ENCODE data around the gene SLC7A5.
"Not testable (repeated sequence)": the region's sequence is repeated elsewhere in the genome, so short reads cannot be mapped to it uniquely, and the experiment has no call there.

The SLC7A5 gene

DNA sequence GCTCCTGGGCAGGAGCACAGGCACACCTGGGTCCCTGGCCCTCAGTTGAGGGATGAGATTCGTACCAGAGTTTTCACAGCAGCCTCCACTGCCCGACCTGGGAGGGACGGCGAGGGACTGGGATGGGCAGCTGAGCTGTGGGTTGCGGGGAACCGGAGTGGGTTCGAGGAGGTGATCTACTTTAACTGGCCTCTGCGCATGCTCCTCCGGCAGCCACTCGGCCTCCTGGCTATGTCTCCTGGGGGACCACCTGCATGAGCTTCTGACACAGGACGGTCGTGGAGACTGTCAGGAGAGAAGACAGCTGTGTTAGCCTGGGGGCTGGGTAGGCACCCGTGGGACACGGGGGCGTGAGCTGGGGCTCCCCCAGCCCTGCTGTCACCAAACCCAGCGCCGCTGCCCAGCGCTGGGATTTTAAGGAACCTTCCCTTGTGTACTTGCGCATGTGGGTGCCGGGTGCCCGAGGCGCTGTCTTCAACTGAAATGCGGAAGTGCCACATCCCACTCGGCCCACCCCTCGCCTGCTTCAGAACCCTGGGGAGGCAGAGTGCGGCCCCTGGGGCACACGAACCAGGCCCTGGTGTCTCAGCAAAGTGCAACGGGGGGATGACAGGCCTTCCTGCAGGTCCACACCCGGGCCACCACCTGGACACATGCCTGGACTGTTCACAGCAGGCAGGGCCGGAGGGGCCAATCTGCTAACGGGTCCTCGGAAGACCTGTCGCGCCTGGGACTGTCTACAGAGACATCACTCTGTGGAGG is 36.4 kb downstream of the SLC7A5 start:
- H3K27me3 ChIP-seq (ENCODE audit: control insufficient read depth in 5 of 5, insufficient read depth in 4 of 5, low read length in 5 of 5): no peaks in the 10 kb centered on the region
- H3K4me1 ChIP-seq (ENCODE audit: control insufficient read depth in 5 of 5, insufficient read depth in 5 of 5, low read length in 5 of 5): peaks cover 0 to 6% (median 0%) of the 10 kb centered on the region in 5 donors
- H3K9ac ChIP-seq (ENCODE audit: low read length in 5 of 5): no peak overlapping the region
- H3K27ac ChIP-seq (ENCODE audit: low read depth, low read length): no peak overlapping the region
- peaks cover 0 to 6% (median 0%) of the 10 kb centered on the region in 5 donors for H3K36me3 ChIP-seq (ENCODE audit: control insufficient read depth in 5 of 5, insufficient read depth in 5 of 5, low read length in 5 of 5)
- no peaks in the 10 kb centered on the region for H3K9me3 ChIP-seq (ENCODE audit: control insufficient read depth in 5 of 5, low read length in 5 of 5)
- no peak overlapping the region for H3K4me3 ChIP-seq (ENCODE audit: low read depth in 1 of 5, low read length in 5 of 5)

- Histone ChIP-seq H3K4me1 (ENCODE audit: control insufficient read depth in 5 of 5, insufficient read depth in 5 of 5, low read length in 5 of 5) (peaks cover 0 to 5% (median 0%) of the 10 kb centered on the region in 5 donors), H3K9me3 (ENCODE audit: control insufficient read depth in 5 of 5, low read length in 5 of 5) (no peaks in the 10 kb centered on the region), H3K4me3 (ENCODE audit: low read depth in 1 of 5, low read length in 5 of 5) (no peak overlapping the region), H3K27me3 (ENCODE audit: control insufficient read depth in 5 of 5, insufficient read depth in 4 of 5, low read length in 5 of 5) (no peaks in the 10 kb centered on the region), H3K36me3 (ENCODE audit: control insufficient read depth in 5 of 5, insufficient read depth in 5 of 5, low read length in 5 of 5) (peaks cover 0 to 6% (median 0%) of the 10 kb centered on the region in 5 donors), H3K9ac (ENCODE audit: low read length in 5 of 5) (no peak overlapping the region), H3K27ac (ENCODE audit: low read depth, low read length) (no peak overlapping the region)
Measured at GRCh38 chr16:87832137-87832527, 37.2 kb downstream of the SLC7A5 start.

- no peak overlapping the region for H3K4me3 ChIP-seq (ENCODE audit: low read depth in 1 of 5, low read length in 5 of 5)
- no peak overlapping the region for H3K27ac ChIP-seq (ENCODE audit: low read depth, low read length)
- H3K4me1 ChIP-seq (ENCODE audit: control insufficient read depth in 5 of 5, insufficient read depth in 5 of 5, low read length in 5 of 5): no peaks in the 10 kb centered on the region
- H3K9me3 ChIP-seq (ENCODE audit: control insufficient read depth in 5 of 5, low read length in 5 of 5): no peaks in the 10 kb centered on the region
- no peak overlapping the region for H3K9ac ChIP-seq (ENCODE audit: low read length in 5 of 5)
- H3K36me3 ChIP-seq (ENCODE audit: control insufficient read depth in 5 of 5, insufficient read depth in 5 of 5, low read length in 5 of 5): peaks cover 0 to 6% (median 0%) of the 10 kb centered on the region in 5 donors
- no peaks in the 10 kb centered on the region for H3K27me3 ChIP-seq (ENCODE audit: control insufficient read depth in 5 of 5, insufficient read depth in 4 of 5, low read length in 5 of 5)
Measured at GRCh38 chr16:87831421-87832136, 37.7 kb downstream of the SLC7A5 start.

DNA sequence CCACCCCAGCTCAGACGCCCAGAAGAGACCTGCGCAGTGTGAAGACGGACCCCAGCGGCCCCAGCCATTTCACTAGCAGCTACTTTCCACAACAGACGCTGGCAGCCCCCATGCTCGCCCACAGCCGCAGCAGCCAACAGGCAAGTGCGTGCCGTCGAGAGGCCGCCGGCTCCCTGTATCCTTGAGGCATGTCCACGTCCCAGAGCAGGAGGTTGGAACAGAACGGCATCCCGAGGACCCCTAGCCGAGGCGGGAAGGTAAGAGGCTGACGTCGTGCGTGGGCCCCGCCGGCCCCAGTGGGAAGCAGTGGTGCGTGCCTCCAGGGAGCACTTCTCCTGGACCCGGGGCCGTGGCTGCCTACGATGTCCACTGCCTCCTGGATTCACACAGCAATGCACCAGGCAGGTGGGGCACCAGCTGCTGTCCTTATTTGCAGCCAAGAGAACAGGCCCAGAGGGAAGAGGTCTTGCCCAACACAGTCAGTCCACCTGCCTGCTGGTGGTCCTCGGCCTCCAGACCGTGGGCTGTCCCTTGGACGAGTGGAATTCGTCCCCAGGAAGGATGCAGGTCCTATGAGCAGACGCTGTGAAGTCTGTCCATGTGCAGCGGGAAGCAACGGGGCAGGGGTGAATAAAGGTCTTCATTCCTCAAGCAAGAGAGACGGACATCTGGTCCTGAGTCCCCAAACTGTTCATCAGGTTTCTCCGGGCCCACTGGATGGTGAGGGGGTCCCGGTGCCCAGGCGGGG is 38.5 kb downstream of the SLC7A5 start:
- Histone ChIP-seq H3K27me3 (ENCODE audit: control insufficient read depth in 5 of 5, insufficient read depth in 4 of 5, low read length in 5 of 5) (no peaks in the 10 kb centered on the region), H3K9me3 (ENCODE audit: control insufficient read depth in 5 of 5, low read length in 5 of 5) (no peaks in the 10 kb centered on the region), H3K4me3 (ENCODE audit: low read depth in 1 of 5, low read length in 5 of 5) (no peak overlapping the region), H3K4me1 (ENCODE audit: control insufficient read depth in 5 of 5, insufficient read depth in 5 of 5, low read length in 5 of 5) (no peaks in the 10 kb centered on the region), H3K27ac (ENCODE audit: low read depth, low read length) (no peak overlapping the region), H3K36me3 (ENCODE audit: control insufficient read depth in 5 of 5, insufficient read depth in 5 of 5, low read length in 5 of 5) (peaks cover 0 to 6% (median 0%) of the 10 kb centered on the region in 5 donors), H3K9ac (ENCODE audit: low read length in 5 of 5) (no peak overlapping the region)

GRCh38 chr16:87829988-87830672 is 39.2 kb downstream of the SLC7A5 start:
- Histone ChIP-seq H3K9me3 (ENCODE audit: control insufficient read depth in 5 of 5, low read length in 5 of 5) (no peaks in the 10 kb centered on the region), H3K4me1 (ENCODE audit: control insufficient read depth in 5 of 5, insufficient read depth in 5 of 5, low read length in 5 of 5) (no peaks in the 10 kb centered on the region), H3K27me3 (ENCODE audit: control insufficient read depth in 5 of 5, insufficient read depth in 4 of 5, low read length in 5 of 5) (peaks cover 0 to 5% (median 2%) of the 10 kb centered on the region in 5 donors), H3K27ac (ENCODE audit: low read depth, low read length) (no peak overlapping the region), H3K4me3 (ENCODE audit: low read depth in 1 of 5, low read length in 5 of 5) (no peak overlapping the region), H3K9ac (ENCODE audit: low read length in 5 of 5) (no peak overlapping the region), H3K36me3 (ENCODE audit: control insufficient read depth in 5 of 5, insufficient read depth in 5 of 5, low read length in 5 of 5) (peaks cover 0 to 6% (median 0%) of the 10 kb centered on the region in 5 donors)

DNA sequence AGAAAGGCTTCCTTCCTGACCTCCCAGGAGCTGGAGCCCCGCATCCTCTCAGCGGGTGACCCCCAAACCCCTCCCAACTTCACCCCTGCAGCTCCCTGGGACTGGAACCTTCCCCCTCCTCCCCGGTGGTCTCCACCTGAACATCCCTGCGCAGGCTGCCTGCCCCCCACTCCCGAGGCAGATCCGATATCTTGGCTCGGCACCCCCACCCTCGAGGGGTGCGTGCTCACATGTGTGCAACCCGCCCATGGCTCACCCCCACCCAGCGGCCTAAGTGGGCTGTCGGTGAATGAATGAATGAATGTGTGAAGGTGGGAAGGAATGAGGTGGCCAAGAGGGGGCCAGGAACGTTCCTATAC is 39.7 kb downstream of the SLC7A5 start:
- no peak overlapping the region for H3K27ac ChIP-seq (ENCODE audit: low read depth, low read length)

DNA sequence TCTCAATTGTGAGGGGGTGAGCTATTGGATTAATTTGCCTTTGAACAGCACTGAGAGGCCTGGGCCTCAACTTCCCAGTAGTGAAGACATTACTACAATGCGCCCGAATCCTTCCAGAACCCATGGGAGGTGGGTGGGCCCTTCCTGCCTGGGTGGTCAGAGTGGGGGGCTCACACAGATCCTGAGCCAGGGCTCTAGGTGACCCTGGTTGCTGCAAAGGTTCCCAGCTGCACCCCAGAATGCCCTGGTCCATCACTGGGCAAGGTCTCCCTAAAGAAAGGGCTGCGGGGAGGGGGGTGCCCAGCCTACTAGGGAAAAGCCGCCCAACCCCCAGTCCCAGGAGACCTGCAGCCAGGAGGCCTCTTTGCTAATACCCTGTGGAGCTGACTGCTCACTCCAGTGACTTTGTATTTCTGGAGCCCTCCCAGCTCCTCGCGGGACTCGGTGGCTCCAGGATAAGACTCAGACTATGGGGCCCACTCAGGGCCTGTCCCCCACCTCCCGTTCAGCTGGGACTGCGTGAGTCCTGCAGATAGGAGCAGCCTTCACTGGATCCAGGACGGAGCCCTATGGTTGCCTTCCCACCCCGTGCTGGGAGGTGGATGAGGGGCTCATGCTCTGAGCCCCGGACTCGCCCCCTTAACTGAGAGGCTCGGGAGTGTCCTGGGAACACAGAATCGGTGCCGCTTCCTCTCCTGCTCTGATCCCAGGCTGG is 40.2 kb downstream of the SLC7A5 start:
- Histone ChIP-seq H3K9ac (ENCODE audit: low read length in 5 of 5) (no peak overlapping the region), H3K4me3 (ENCODE audit: low read depth in 1 of 5, low read length in 5 of 5) (no peak overlapping the region), H3K36me3 (ENCODE audit: control insufficient read depth in 5 of 5, insufficient read depth in 5 of 5, low read length in 5 of 5) (peaks cover 0 to 3% (median 0%) of the 10 kb centered on the region in 5 donors), H3K27me3 (ENCODE audit: control insufficient read depth in 5 of 5, insufficient read depth in 4 of 5, low read length in 5 of 5) (peaks cover 6 to 14% (median 12%) of the 10 kb centered on the region in 5 donors), H3K27ac (ENCODE audit: low read depth, low read length) (no peak overlapping the region), H3K9me3 (ENCODE audit: control insufficient read depth in 5 of 5, low read length in 5 of 5) (no peaks in the 10 kb centered on the region), H3K4me1 (ENCODE audit: control insufficient read depth in 5 of 5, insufficient read depth in 5 of 5, low read length in 5 of 5) (no peaks in the 10 kb centered on the region)

More for the DNA sequence above, 39.7 kb downstream of the SLC7A5 start:
- peaks cover 2 to 10% (median 6%) of the 10 kb centered on the region in 5 donors for H3K27me3 ChIP-seq (ENCODE audit: control insufficient read depth in 5 of 5, insufficient read depth in 4 of 5, low read length in 5 of 5)
- H3K4me3 ChIP-seq (ENCODE audit: low read depth in 1 of 5, low read length in 5 of 5): no peak overlapping the region
- H3K36me3 ChIP-seq (ENCODE audit: control insufficient read depth in 5 of 5, insufficient read depth in 5 of 5, low read length in 5 of 5): peaks cover 0 to 6% (median 0%) of the 10 kb centered on the region in 5 donors
- H3K4me1 ChIP-seq (ENCODE audit: control insufficient read depth in 5 of 5, insufficient read depth in 5 of 5, low read length in 5 of 5): no peaks in the 10 kb centered on the region
- H3K9ac ChIP-seq (ENCODE audit: low read length in 5 of 5): no peak overlapping the region
- H3K9me3 ChIP-seq (ENCODE audit: control insufficient read depth in 5 of 5, low read length in 5 of 5): no peaks in the 10 kb centered on the region

DNA sequence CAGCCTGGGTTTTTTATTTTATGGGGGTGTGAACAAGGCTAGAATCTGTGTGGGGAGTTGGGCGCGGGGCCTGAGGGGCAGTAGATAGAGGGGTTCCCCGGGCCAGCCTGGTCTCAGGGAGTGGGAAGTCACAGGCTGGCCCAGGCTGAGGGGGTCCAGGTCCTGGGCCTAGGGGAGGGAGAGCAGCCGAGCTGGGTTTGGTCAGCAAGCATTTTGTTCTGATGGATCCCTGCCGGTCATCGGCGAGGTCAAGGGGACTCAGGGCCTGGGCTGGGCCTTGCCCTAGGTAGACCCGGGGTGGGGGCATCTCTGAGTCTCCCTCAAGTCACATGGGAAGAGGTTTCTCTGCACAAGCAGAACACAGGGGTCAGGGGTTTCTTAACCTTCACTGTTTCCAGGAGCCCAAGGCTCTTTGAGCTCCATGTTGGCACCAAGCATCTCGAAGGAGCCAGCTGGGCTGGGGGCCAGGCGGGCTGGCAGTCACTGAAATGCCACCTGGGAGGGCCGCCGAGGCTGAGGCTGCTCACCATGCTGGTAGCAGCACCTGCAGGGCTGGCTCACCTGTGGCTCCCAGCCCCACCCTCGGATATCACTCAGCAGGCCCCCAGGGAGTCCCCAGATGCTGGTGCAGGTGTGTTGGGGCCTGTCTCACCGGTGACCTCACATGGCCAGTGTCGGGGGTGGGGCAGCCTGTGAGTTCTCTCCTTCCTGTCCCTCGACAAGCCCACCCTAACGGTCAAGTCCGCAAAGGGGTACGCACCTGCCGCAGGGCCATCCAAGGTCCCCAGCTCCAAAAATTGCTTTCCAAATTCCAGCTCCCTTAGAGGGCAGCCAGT is 41.0 kb downstream of the SLC7A5 start:
- H3K27me3 ChIP-seq (ENCODE audit: control insufficient read depth in 5 of 5, insufficient read depth in 4 of 5, low read length in 5 of 5): peaks cover 11 to 19% (median 16%) of the 10 kb centered on the region in 5 donors
- H3K36me3 ChIP-seq (ENCODE audit: control insufficient read depth in 5 of 5, insufficient read depth in 5 of 5, low read length in 5 of 5): peaks cover 0 to 3% (median 0%) of the 10 kb centered on the region in 5 donors
- no peaks in the 10 kb centered on the region for H3K4me1 ChIP-seq (ENCODE audit: control insufficient read depth in 5 of 5, insufficient read depth in 5 of 5, low read length in 5 of 5)
- no peaks in the 10 kb centered on the region for H3K9me3 ChIP-seq (ENCODE audit: control insufficient read depth in 5 of 5, low read length in 5 of 5)
- H3K4me3 ChIP-seq (ENCODE audit: low read depth in 1 of 5, low read length in 5 of 5): no peak overlapping the region
- no peak overlapping the region for H3K9ac ChIP-seq (ENCODE audit: low read length in 5 of 5)
- H3K27ac ChIP-seq (ENCODE audit: low read depth, low read length): no peak overlapping the region

DNA sequence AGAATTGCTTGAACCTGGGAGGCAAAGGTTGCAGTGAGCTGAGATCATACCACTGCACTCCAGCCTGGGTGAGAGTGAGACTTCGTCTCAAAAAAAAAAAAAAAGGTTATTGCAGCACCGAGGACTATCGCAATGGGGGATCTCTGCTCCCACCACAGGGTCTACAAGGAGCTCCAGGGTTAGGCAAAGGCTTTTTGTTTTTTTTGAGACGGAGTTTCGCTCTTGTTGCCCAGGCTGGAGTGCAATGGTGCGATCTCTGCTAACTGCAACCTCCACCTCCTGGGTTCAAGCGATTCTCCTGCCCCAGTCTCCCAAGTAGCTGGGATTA is 41.8 kb downstream of the SLC7A5 start:
- not testable (repeated sequence) for H3K9me3 ChIP-seq (ENCODE audit: control insufficient read depth in 5 of 5, low read length in 5 of 5); H3K36me3 ChIP-seq (ENCODE audit: control insufficient read depth in 5 of 5, insufficient read depth in 5 of 5, low read length in 5 of 5); H3K27ac ChIP-seq (ENCODE audit: low read depth, low read length); H3K9ac ChIP-seq (ENCODE audit: low read length in 5 of 5); H3K4me3 ChIP-seq (ENCODE audit: low read depth in 1 of 5, low read length in 5 of 5); H3K4me1 ChIP-seq (ENCODE audit: control insufficient read depth in 5 of 5, insufficient read depth in 5 of 5, low read length in 5 of 5)
- peaks cover 11 to 22% (median 17%) of the 10 kb centered on the region in 5 donors for H3K27me3 ChIP-seq (ENCODE audit: control insufficient read depth in 5 of 5, insufficient read depth in 4 of 5, low read length in 5 of 5)

Data from subcutaneous abdominal adipose tissue (tissue), 5 donors.